Pulmonary artery endothelial cell (primary cell): ENCODE results near the gene FZD7. TPM values are rescaled to one million over a fixed set of nuclear protein-coding genes. Genes with fewer than 3 reads are reported as not detected.

Experiments
- DNase-seq: peaks from one replicate; pipeline ENCODE4 v3.0.0-alpha.2; 2011; ENCODE audit warnings: low read depth, low spot score
- total RNA-seq: library from RNA; depleted of rRNA; stranded (reverse); fragments of >200 nt; gene quantifications from 2 replicates; pipeline ENCODE4 v1.2.3, GENCODE V29; 2014

Gene FZD7
- 0.33 and 0.35 TPM in 2 replicates for total RNA-seq

- peak; percentile 27 for DNase-seq
These were observed at the start of gene FZD7 for GRCh38 chr2:202033317-202034248. TSS of gene FZD7 (plus strand) at chr2:202033855. CDS start at chr2:202034648, 793 bp downstream.

DNA sequence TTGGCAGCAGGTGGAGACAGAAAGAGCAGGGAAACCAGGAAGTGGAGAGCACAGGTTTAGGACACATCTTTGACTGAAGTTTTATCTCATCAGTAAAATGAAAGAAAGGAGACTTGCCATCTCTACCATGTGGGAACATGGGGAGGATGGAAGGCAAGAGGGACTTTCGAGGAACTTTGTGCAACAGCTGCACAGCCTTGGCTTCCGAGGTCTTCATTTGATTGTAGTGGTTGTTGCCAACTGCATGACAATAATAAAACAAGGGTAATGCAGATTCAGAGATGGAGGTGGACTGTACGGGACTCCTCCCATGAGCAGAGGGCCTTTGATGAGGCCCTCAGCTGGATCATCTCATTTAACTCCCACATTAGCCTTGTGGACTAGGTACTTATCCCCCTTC, 49.3 kb upstream of the FZD7 start:
- DNase-seq: no peak

DNA sequence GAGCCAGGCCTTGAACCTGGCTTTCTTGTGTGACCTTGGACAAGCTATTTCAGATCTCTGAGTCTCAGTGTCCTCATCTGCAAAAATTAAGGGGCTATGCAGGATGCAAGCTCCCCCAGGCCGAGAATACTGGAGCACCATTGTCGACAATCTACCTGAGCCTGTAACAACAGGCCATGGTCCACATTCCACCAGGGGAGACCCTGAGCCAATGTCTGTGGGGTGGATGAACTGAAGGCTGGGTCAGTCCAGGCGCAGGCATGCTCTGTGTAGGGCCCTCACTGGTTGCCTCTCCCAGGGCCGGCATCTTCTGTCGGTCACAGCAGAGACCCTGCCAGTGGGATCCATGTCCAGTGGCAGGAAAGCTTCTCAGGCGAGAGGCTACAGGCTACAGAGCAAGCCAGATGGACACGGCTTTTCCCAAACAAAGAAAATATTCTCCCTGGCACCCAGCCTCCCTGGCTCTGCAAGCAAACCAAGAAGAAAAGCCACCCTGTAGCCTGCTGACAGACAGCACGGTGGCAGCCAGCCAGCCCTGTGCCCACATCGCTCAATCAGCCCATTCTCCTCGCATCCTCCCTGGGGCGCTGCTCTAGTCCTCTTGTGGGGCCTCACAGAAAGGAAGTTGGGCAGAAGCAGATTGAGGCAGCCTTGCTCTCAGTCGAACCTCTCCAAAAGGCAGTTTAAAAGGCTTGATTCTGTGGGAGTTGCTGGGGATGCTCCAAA, 48.7 kb upstream of the FZD7 start:
- no peak for DNase-seq

DNA sequence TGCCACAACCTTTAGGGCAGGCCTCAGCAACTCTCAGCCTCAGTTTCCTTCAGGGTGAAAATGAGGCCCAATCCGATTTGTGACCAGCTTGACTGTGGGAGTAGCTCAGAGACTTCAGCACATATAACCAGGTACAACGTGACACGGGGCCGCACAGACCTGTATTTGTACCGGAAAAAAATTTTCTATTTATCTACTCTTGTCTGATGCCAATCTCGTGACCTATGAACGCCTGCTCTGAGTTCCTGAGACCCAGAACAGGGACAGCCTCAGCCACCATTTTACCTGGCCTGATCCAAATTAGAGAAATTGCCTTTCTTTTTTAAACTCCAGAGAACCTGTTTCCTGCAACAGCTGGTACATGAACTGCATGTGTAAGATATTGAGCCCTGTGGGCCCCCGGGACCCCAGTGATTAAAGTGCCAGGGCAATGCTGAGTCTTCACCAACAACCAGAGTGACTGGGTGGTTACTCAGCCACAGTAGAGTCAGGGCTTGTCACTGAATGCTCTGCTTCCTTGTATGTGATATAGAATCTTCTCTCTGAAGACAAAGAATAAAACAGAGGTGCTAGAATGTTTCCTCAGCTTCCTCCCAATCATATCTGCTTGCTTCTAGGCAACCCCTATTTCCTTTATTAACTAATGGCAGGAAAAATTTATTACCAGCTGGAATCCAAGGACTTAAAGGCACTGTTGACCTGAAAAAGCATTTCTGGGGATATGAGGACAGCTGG, 47.8 kb upstream of the FZD7 start:
- no peak for DNase-seq

DNA sequence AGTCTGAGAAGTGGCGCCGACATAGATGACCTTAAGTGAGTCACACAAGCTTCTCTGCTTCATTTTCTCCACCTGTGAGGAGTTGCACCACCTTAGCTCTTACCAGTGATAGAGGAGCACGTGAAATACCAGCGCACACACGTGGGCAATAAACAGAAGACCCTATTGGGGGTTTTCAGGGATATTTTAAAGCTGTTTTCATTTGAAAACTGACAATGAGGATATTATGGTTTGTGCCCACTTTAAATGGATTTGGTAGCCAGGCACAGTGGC, 47.3 kb upstream of the FZD7 start:
- DNase-seq: no peak

DNA sequence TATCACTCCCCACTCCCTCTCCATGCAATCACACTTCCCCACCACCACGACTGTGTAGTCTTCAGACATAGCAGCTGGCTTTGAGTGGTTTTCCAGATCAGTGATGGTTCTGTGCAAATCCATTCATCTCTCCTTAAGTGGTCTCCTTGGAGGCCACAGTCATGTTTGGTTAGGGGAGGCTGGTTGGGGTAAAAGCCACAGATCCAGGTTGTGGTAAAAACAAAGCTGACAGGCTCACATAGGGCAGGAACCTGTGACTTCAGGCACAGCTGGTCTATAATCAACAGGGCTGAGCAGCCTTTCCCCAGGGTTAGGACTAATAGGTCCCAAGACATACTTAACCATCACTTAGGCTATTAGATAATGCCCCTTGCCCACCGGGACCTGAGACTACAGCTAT, 46.2 kb upstream of the FZD7 start:
- no peak for DNase-seq

DNA sequence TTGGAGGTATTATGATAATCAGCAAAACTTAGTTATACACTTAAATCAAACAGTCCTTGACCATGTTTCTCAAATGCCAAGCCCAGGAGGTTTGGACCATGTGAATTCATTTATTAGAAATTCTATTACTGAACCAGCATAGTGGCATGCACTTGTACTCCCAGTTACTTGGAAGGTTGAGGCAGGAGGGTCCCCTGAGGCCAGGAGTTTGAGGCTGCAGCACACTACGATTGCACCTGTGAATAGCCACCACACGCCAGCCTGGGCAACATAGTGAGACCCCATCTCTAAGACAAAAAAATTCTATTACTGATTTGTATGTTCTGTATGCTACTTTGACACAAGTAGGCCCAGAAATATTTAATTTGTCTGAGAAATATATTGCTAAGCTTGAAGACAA, 43.6 kb upstream of the FZD7 start:
- no peak for DNase-seq

DNA sequence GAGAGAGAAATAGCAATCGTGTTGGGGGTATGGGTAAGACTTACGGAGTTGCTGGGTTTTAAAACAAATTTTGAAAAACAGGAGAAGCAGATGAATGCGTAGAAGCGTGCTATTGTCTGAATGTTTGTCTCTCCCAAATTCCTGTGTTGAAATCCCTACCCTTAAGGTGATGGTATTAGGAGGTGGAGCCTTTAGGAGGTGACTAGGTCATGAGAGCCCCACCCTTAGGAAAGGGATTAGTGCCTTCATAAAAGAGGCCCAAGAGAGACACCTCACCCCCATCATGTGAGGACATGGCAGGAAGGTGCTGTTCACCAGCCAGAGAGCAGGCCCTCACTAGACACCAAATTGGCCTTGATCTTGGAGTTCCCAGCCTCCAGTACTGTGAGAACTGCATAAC, 40.7 kb upstream of the FZD7 start:
- DNase-seq: no peak

DNA sequence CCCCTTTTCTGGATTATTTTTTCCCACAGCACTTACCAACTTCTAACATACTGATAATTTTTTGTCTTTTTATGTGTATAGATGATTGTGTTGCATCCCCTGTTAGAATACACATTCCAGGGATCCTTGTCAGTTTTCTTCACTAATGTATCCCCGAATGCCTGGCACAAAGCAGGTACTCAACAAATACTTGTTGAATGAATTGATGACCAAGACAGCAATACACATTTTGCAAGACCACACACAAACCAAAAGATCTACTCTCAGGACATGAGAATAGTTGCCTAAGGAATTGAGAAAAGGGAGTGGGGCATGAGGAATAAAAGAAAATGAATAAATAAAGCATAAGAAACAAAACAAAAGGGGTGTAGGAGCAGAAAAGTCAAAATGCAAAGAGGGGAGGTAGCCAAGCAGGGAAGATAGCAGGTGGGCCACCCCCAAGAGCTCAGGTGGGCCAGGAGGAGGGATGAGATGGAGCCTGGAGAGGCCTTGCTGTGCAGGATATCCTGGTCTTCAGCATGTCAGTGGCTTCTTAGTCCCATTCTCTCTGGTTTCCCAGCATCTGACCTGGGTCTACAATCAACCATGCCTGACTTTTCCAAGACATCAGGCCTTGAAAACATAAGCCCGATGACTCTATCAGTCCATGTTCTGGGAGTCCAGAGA, 38.5 kb upstream of the FZD7 start:
- no peak for DNase-seq

DNA sequence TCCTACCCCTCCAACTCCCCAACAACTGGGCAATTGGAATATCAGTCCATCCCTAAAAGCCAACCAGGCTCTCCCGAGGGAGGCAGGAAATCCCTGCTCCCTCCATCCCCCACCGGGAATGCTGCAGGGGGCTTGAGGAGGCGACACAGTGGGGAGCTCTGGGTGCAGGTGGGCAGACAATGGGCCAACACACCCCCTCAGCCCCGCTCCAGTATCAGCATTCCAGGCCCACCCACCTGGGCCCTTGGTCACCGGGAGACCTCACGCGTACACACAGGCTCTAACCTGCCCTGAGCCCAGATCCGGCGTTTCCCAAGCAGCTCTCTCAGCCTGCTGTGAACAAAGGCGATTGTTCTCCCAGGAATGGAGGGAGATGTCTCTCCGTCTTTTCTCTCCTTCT, 37.6 kb upstream of the FZD7 start:
- no peak for DNase-seq

- DNase-seq: no peak
These were observed 36.9 kb upstream of the FZD7 start for GRCh38 chr2:201996679-201997314.

DNA sequence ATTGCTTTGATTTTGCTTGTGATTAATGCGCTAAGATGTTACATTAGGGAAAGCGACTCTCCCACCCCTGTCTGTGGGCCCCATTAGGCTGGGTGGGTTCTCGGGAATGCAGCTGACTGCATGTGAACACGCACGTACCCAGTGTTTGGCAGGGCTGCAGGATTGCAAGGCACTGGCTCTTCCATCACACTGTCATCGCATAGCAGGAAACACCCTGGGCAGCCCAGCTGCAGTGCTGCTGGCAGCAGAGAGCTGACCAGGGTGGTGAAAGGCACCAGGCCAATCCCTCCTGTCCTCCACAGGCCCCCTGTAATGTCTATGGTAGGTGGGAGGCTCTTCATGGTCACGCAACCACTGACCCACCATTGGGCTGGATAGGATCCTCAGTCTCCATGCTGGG, 34.4 kb upstream of the FZD7 start:
- DNase-seq: no peak

- no peak for DNase-seq
These were observed 31.8 kb upstream of the FZD7 start for GRCh38 chr2:202001826-202002225.

- DNase-seq: no peak
These were observed 31.3 kb upstream of the FZD7 start for GRCh38 chr2:202002381-202002780.

GRCh38 chr2:202005272-202005887, 28.3 kb upstream of the FZD7 start:
- DNase-seq: no peak

DNA sequence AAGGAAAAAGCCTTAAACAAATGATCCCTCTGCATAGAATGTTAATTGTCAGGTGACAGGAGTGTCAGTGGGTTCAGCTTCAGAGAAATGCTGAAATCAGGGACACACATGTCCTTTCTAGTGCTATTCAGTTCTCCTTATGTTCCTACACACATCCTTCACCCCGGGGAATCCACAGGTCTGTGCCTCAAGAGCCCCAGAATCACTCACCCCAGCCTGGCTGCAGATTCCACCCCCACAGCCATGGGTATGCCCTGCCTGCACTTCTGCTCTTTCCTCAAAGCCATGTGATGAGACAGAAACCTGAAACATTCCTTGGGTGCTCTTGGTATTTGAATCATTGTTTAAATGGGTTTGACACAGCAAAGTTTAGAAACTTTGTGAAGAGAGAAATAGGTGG, 27.4 kb upstream of the FZD7 start:
- DNase-seq: no peak

DNA sequence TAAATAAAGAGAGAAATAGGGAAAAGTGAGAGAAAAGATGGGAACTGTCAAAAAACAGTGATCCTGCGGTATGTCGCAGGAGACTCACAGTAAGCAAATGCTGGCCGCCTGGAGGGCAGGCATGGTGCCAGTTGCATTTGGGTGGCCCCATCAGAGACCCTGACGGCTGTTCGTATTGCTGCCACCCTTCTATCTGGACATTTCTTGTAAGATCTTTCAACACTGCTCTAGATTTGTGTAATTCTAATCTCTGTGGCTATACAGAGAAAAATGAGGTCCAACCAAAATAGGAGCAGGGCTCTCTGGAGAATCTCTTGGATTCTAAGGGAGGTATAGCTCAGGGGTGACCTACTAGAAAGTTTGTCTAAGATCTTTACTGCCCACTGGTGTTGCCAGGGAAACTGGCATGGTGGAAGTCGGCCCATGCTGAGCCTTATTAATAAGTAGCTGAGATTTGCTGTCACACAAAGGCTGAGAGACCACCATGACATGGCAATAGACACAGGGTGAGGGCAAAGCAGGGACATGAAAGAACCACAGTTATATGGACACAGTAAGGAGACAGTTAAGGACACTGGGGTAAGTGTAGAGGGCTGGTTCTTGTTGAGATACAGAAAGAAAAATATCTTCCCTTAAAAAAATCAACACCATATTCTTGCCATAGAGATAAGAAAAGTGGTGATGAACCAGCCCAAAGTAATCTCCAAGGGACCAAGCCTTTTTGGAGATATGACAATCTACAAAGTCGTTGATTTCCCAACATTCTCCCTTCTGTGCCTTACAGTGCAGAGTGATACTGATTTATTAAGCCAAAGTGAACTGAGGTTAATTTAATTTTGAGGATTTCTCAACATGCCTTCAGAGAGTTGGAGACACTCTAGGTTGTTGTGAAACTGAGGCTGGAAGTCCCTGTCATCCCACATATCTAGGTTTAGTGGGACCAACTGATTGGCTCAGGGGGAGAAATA, 26.4 kb upstream of the FZD7 start:
- DNase-seq: no peak

GRCh38 chr2:202007983-202008354, 25.7 kb upstream of the FZD7 start:
- DNase-seq: no peak

GRCh38 chr2:202009019-202009481, 24.6 kb upstream of the FZD7 start:
- DNase-seq: no peak

GRCh38 chr2:202009581-202009980, 24.1 kb upstream of the FZD7 start:
- DNase-seq: no peak
